ENCODE results near the gene TAF11L14.
"Not testable (repeated sequence)": the region's sequence is repeated elsewhere in the genome, so short reads cannot be mapped to it uniquely, and the experiment has no call there.

The TAF11L14 gene

GRCh38 chr5:17634160-17634559 is at the start of gene TAF11L14:
TAF11L14 (plus strand) TSS chr5:17634460.
- H3K4me3 ChIP-seq = no peak within 1 kb of the TSS
- H3K27ac ChIP-seq = no peak within 1 kb of the TSS

DNA sequence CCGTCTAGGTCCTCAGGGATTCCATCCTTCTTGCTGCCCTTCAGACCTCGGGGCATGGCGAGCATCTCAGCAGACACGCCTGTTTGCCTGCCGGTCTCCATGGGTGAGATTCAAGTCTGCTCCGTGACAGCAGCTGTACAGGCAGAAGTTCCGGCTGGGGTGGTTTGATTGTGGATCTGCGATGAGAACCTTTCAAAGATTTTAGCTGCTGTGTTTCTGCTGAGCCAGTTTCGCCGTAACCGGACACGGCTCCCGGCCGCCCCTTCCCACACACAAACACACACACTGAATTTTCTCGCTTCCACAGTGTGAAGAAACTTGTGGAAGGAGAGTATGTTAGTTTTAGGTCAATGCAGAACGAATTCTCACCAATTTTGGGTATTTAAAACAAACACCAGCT is 48.6 kb upstream of the TAF11L14 start, which contains the start of gene TAF11L7:
Gene TAF11L7, minus strand, starts transcription at position 101 of the 400 bp plus-strand sequence.
- H3K27ac ChIP-seq, H3K4me3 ChIP-seq: not testable (repeated sequence)

- not testable (repeated sequence) for H3K4me3 ChIP-seq
Observed at GRCh38 chr5:17590860-17591259, 43.4 kb upstream of the TAF11L14 start, which contains the start of gene TAF11L8. TAF11L8 (minus strand) TSS chr5:17590960.

DNA sequence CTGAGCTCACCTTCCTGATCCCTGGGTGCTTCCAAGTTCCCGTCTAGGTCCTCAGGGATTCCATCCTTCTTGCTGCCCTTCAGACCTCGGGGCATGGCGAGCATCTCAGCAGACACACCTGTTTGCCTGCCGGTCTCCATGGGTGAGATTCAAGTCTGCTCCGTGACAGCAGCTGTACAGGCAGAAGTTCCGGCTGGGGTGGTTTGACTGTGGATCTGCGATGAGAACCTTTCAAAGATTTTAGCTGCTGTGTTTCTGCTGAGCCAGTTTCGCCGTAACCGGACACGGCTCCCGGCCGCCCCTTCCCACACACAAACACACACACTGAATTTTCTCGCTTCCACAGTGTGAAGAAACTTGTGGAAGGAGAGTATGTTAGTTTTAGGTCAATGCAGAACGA is 40.0 kb upstream of the TAF11L14 start, which contains the start of gene TAF11L9:
Gene TAF11L9, minus strand, starts transcription at position 140 of the 400 bp plus-strand sequence.
- H3K27ac ChIP-seq, H3K4me3 ChIP-seq: not testable (repeated sequence)

More at GRCh38 chr5:17590860-17591259, 43.4 kb upstream of the TAF11L14 start, which contains the start of gene TAF11L8:
- not testable (repeated sequence) for H3K27ac ChIP-seq

DNA sequence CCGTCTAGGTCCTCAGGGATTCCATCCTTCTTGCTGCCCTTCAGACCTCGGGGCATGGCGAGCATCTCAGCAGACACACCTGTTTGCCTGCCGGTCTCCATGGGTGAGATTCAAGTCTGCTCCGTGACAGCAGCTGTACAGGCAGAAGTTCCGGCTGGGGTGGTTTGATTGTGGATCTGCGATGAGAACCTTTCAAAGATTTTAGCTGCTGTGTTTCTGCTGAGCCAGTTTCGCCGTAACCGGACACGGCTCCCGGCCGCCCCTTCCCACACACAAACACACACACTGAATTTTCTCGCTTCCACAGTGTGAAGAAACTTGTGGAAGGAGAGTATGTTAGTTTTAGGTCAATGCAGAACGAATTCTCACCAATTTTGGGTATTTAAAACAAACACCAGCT is 36.5 kb upstream of the TAF11L14 start, which contains the start of gene TAF11L10:
Gene TAF11L10, minus strand, starts transcription at position 101 of the 400 bp plus-strand sequence.
- H3K27ac ChIP-seq, H3K4me3 ChIP-seq: not testable (repeated sequence)

DNA sequence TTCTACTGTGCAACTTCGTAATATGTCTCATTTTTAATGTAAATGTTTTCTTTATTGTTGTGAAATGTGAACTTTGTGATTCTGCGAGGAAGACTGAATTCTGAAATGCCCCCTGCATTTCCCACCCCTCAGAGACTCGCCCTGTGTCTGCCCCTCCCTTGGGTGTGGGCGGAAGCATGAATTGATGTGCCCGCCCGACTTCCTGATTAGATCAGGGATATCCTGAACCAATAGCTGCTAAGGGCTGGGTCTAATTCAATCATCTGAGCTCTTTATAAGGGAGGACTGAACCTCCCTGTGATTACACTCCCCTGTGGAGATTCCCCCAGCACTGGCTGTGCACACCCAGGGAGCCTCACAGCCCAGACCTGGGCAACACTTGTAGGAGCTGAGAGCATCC is 30.4 kb upstream of the TAF11L14 start, which contains the start of gene TAF11L11:
Gene TAF11L11, plus strand, starts transcription at position 304 of the 400 bp plus-strand sequence.
- H3K4me3 ChIP-seq, H3K27ac ChIP-seq: not testable (repeated sequence)

GRCh38 chr5:17604951-17605350 is 29.3 kb upstream of the TAF11L14 start:
- Histone ChIP-seq H3K4me3 (no peak overlapping the region), H3K27ac (no peak overlapping the region)

GRCh38 chr5:17607461-17607860 is 26.8 kb upstream of the TAF11L14 start:
- H3K27ac ChIP-seq, H3K4me3 ChIP-seq: not testable (repeated sequence)

- not testable (repeated sequence) for H3K4me3 ChIP-seq, H3K27ac ChIP-seq
Observed at GRCh38 chr5:17610092-17610491, 24.2 kb upstream of the TAF11L14 start, which contains the start of gene TAF11L12. TAF11L12 (plus strand) TSS chr5:17610392.

- no peak overlapping the region for H3K27ac ChIP-seq
- no peak overlapping the region for H3K4me3 ChIP-seq
Observed at GRCh38 chr5:17614872-17615605, 19.2 kb upstream of the TAF11L14 start.

DNA sequence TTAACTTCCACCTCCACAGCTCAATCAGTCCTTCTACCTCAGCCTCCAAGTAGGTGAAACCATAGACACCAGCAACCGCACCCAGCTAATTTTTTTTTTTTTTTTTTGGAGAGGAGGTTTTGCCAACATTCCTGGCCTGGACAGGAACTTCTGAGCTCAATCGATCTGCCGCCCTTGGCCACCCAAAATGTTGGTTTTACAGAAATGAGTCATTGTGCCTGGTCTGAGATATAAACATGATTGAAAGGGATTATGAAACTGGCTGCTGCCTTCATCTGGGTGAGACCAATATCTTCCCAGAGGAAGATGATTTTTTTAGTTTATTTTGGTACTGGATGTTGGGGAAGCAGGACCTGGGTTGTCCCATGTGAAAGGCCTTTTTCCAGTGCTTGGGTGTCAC is 14.9 kb upstream of the TAF11L14 start:
- Histone ChIP-seq H3K4me3 (no peak overlapping the region), H3K27ac (no peak overlapping the region)

DNA sequence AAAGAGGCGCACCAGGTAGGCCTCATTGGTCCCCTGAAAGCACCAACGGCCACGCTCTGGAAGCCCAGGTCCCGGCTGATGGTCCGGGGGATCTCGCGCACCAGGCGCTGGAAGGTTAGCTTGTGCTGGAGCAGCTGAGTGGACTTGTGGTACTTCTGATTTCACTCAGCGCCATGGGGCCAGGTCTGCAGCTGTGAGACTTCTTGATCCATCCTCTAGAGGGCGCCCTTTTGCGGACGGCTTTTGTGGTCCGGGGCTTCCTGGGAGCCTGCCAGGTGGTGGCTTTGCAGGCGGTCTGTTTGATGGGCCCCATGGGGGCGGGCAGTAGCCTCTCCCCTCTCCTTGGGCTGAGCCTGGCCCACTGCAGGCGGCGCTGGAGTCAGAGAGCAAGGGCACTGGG is 13.6 kb upstream of the TAF11L14 start:
- no peak overlapping the region for H3K4me3 ChIP-seq
- no peak overlapping the region for H3K27ac ChIP-seq

DNA sequence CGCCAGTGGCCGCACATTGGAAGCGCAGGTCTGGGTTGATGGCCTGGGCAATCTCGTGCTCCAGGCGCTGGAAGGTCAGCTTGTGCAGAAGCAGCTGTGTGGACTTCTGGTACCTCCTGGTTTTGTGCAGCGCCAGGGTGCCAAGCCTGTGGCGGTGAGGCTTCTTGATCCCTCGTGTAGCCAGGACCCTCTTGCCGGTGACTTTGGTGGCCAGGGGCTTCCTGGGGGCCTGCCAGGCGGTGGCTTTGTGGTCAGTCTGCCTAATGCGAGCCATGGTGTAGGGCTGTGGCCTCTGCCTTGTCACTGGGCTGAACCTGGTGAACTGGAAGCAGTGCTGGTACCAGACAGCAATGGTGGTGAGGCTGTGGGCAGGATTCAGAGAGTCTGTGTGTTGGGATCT is 8.6 kb upstream of the TAF11L14 start:
- Histone ChIP-seq H3K27ac (no peak overlapping the region), H3K4me3 (no peak overlapping the region)

- H3K4me3 ChIP-seq, H3K27ac ChIP-seq: not testable (repeated sequence)
Observed at GRCh38 chr5:17631788-17632187, 2.5 kb upstream of the TAF11L14 start, which contains the start of gene TAF11L13. TAF11L13 (plus strand) TSS chr5:17632088.

- not testable (repeated sequence) for H3K27ac ChIP-seq, H3K4me3 ChIP-seq
Observed at GRCh38 chr5:17649232-17649631, 15.0 kb downstream of the TAF11L14 start.

- not testable (repeated sequence) for H3K4me3 ChIP-seq, H3K27ac ChIP-seq
Observed at GRCh38 chr5:17655201-17655759, 21.0 kb downstream of the TAF11L14 start.

- no peak overlapping the region for H3K27ac ChIP-seq
- H3K4me3 ChIP-seq = no peak overlapping the region
Observed at GRCh38 chr5:17655921-17656320, 21.7 kb downstream of the TAF11L14 start.

DNA sequence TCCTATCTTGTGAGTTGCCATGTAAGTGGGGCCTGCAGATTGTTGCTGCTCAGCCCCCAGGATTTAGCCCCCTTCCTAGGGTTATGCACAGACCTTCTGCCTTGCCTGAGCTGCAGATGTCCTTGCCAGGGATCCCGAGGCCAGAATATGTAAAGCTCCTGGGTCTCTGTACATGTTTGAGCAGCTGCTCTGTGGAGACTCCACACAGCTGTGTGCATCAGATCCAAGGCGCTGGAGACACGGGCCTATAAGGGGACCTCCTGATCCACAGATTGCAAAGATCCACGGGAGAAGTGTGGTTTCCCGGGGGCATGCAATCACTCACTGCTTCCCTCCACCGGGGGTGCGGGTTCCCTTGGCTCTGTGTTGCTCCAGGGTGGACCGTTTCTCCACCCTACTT is 28.9 kb downstream of the TAF11L14 start:
- no peak overlapping the region for H3K4me3 ChIP-seq
- no peak overlapping the region for H3K27ac ChIP-seq

DNA sequence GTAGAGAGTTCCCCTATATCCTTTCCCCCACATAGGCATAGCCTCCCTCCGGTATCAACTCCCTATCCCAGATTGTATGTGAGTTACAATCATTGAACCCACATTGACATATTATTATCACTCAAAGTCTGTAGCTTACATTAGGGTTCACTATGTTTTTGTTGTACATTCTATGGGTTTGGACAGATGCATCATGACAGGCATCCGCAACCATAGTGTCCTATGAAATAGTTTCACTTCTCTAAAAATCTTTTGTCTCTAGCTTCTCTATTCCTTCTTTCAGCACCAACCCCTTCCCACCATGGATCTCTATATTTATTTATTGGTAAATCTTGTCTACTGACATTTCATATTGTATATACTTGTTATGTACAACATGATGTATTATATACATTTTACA is 31.6 kb downstream of the TAF11L14 start:
- H3K4me3 ChIP-seq = no peak overlapping the region
- no peak overlapping the region for H3K27ac ChIP-seq

- no peak overlapping the region for H3K4me3 ChIP-seq
- no peak overlapping the region for H3K27ac ChIP-seq
Observed at GRCh38 chr5:17666726-17667235, 32.5 kb downstream of the TAF11L14 start.

GRCh38 chr5:17670353-17670752 is 36.1 kb downstream of the TAF11L14 start:
- no peak overlapping the region for H3K4me3 ChIP-seq
- H3K27ac ChIP-seq = no peak overlapping the region
